Parathyroid adenoma (tissue), 2 donors: ENCODE results near the gene LRIG1.

Experiments
- H2AFZ ChIP-seq: fragments of 300-600 bp; sonication (generic); one replicate; pipeline ENCODE4 v1.7.0; 2017; ENCODE audit warnings: antibody characterized with exemption, mild to moderate bottlenecking
- H3K27ac ChIP-seq: fragments of 300-600 bp; sonication (generic); one replicate; pipeline ENCODE4 v1.7.0; 2017
- H3K27me3 ChIP-seq: fragments of 300-600 bp; sonication (generic); one replicate; pipeline ENCODE4 v1.7.0; 2017; ENCODE audit warnings: low read length; ENCODE audit not compliant: control insufficient read depth, insufficient read depth
- H3K36me3 ChIP-seq: fragments of 300-600 bp; sonication (generic); one replicate; pipeline ENCODE4 v1.7.0; 2017; ENCODE audit warnings: low read length; ENCODE audit not compliant: control insufficient read depth, insufficient read depth
- H3K4me1 ChIP-seq: fragments of 300-600 bp; sonication (generic); one replicate; pipeline ENCODE4 v1.7.0; 2017; ENCODE audit warnings: control low read depth
- H3K4me2 ChIP-seq: fragments of 300-600 bp; sonication (generic); one replicate; pipeline ENCODE4 v1.7.0; 2017; ENCODE audit warnings: low read length
- H3K4me3 ChIP-seq: fragments of 300-600 bp; sonication (generic); one replicate; pipeline ENCODE4 v1.7.0; 2017; ENCODE audit warnings: low read depth, low read length
- H3K79me2 ChIP-seq: fragments of 300-600 bp; sonication (generic); one replicate; pipeline ENCODE4 v1.7.0; 2017; ENCODE audit warnings: control low read depth
- H3K9ac ChIP-seq: fragments of 300-600 bp; sonication (generic); one replicate; pipeline ENCODE4 v1.7.0; 2017; ENCODE audit warnings: mild to moderate bottlenecking
- H3K9me3 ChIP-seq: fragments of 300-600 bp; sonication (generic); one replicate; pipeline ENCODE4 v1.7.0; 2017; ENCODE audit warnings: low read length; ENCODE audit not compliant: control insufficient read depth
- TF ChIP-seq, protein P1 (sequence below): fragments of 300-600 bp; sonication (generic); IDR thresholded peaks from one replicate; pipeline ENCODE4 v1.7.0; 2017; ENCODE audit warnings: antibody characterized with exemption, mild to moderate bottlenecking
- donor health status: primary hyperparathyroidism.

LRIG1 gene

DNA sequence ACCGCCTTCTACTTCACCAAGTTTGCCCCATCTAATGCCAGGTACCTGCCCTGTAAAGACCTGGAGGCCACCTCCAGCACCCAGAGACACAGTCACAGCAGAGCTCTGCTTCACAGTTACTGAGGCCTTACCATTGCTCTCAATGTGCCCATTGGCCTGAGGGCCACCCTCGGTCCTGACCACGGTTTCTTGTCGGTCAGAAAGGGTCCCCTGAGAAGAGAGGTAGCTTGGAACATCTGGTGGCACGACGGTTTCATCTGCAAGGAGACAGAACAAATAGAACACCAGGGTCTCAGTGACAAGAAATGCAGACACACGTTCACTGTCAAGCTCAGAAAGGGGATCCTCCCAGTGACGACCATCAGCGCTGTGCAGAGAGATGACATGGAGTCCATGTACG lies 118.7 kb downstream of the LRIG1 start:
- H3K9me3 ChIP-seq = no peaks in the 10 kb centered on the region
- H3K4me2 ChIP-seq = no peak overlapping the region
- H3K9ac ChIP-seq = no peak overlapping the region
- H3K36me3 ChIP-seq = no peaks in the 10 kb centered on the region
- TF ChIP-seq, protein P1, sequence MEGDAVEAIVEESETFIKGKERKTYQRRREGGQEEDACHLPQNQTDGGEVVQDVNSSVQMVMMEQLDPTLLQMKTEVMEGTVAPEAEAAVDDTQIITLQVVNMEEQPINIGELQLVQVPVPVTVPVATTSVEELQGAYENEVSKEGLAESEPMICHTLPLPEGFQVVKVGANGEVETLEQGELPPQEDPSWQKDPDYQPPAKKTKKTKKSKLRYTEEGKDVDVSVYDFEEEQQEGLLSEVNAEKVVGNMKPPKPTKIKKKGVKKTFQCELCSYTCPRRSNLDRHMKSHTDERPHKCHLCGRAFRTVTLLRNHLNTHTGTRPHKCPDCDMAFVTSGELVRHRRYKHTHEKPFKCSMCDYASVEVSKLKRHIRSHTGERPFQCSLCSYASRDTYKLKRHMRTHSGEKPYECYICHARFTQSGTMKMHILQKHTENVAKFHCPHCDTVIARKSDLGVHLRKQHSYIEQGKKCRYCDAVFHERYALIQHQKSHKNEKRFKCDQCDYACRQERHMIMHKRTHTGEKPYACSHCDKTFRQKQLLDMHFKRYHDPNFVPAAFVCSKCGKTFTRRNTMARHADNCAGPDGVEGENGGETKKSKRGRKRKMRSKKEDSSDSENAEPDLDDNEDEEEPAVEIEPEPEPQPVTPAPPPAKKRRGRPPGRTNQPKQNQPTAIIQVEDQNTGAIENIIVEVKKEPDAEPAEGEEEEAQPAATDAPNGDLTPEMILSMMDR = no peak
- H3K4me1 ChIP-seq = no peaks in the 10 kb centered on the region
- no peak overlapping the region for H3K27ac ChIP-seq
- H2AFZ ChIP-seq = no peak overlapping the region
- no peaks in the 10 kb centered on the region for H3K27me3 ChIP-seq
- no peak overlapping the region for H3K4me3 ChIP-seq
- H3K79me2 ChIP-seq = no peaks in the 10 kb centered on the region

DNA sequence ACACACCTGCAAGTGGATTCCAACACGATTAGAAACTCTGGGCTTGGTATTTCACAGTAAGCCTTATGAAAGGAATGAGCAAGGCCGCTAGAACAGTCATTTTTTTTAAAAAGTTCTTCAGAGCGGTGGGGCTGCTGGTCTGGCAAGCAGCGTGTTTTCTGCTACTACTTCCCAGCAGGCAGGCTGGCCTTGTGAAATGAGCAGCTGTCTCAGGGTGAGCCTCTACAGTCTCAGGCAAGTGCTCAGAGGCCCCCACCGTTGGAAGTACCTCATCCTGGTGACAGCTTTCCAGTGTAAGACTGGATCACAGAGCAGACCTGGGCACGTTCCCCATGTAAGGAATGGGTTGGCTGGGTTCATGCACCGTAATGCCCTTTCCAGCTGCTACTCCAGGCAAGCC lies 119.2 kb downstream of the LRIG1 start:
- Histone ChIP-seq H3K4me3 (no peak overlapping the region), H3K27me3 (no peaks in the 10 kb centered on the region), H3K4me2 (no peak overlapping the region), H3K79me2 (no peaks in the 10 kb centered on the region), H3K9me3 (no peaks in the 10 kb centered on the region), H2AFZ (no peak overlapping the region), H3K36me3 (no peaks in the 10 kb centered on the region), H3K9ac (no peak overlapping the region), H3K4me1 (no peaks in the 10 kb centered on the region), H3K27ac (no peak overlapping the region)
- TF ChIP-seq, protein P1 = no peak

DNA sequence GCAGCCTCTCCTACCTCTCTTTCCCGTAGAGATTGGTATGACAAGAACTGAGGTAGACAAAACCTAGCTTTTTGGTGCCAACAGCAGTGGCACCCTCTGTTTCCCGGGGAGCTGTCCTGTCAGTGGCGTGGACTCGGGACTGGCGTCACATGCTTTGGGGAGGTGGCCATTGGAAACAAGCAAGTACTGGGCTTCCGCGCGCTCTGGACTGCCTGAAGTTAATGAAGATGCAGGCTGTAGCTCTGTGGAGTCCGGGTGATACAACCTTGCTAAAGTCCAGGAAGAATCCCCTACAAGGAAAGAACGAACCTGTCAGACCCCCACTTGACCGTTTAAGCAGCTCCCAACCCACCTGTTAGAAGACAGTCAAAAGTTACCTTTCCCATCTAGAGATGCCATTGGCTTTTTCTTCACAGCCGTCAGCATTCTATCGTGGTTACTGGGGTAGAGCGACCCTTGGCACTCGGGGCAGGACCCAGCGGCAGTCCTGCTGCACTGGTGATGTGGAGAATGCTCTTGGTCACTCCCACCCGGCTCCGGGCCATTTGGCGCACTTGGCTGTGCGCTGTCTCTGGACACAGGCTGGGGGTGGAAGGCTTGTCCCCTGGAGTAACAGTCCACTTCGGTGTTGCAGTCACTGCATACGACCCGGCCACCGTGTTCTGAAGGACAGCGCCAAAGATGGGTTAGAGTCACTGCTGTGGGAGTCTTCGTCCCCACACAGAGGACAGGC lies 120.5 kb downstream of the LRIG1 start:
- H3K36me3 ChIP-seq = no peaks in the 10 kb centered on the region
- TF ChIP-seq, protein P1 = no peak

DNA sequence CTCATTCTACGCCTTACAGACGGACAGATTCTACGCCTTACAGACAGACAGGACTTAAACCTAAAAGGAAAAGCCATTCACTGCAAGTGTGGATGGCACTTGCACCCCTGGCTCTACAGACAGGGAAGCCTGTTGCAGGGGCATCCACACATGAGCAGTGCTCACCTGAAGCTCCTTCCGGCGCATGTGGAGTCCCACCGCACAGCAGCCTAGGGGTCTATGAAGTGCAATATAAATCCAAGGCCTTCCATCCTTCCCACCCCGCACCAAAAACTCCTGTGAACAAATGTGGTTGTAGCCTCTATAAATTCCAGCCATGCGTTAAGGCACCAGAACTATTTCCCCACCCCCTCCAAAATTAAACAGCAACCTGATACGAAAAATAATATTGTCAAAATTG lies 121.3 kb downstream of the LRIG1 start:
- H3K9ac ChIP-seq = no peak overlapping the region
- H3K79me2 ChIP-seq = no peaks in the 10 kb centered on the region
- no peak overlapping the region for H2AFZ ChIP-seq
- H3K4me1 ChIP-seq = no peaks in the 10 kb centered on the region
- no peak overlapping the region for H3K4me3 ChIP-seq
- no peaks in the 10 kb centered on the region for H3K36me3 ChIP-seq
- H3K9me3 ChIP-seq = no peaks in the 10 kb centered on the region
- H3K4me2 ChIP-seq = no peak overlapping the region
- TF ChIP-seq, protein P1 = no peak
- H3K27me3 ChIP-seq = no peaks in the 10 kb centered on the region
- no peak overlapping the region for H3K27ac ChIP-seq

More for the DNA sequence above, 120.5 kb downstream of the LRIG1 start:
- Histone ChIP-seq H3K9ac (no peak overlapping the region), H3K4me2 (no peak overlapping the region), H3K79me2 (no peaks in the 10 kb centered on the region), H2AFZ (no peak overlapping the region), H3K27me3 (no peaks in the 10 kb centered on the region), H3K27ac (no peak overlapping the region), H3K9me3 (no peaks in the 10 kb centered on the region), H3K4me3 (no peak overlapping the region), H3K4me1 (no peaks in the 10 kb centered on the region)

DNA sequence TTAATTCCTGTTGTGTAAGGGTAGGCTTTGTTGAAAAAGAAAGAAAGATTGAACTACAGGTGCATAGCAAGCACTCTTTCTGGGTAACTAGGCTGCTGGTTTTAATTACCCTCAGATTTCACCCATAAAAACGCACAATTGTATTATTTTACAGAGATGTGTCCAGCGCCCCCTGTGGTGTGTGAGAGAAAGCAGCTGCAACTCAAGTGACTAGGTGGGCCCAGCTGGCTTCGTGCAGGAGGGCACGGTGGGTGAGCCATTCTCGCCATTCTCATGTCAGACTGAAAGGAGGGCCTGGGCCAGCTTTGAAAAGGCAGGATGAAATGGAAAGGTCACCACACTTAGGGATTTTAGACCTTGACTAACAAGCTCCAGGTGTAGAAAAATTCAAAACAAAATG lies 122.6 kb downstream of the LRIG1 start:
- H3K9me3 ChIP-seq = no peaks in the 10 kb centered on the region
- no peaks in the 10 kb centered on the region for H3K79me2 ChIP-seq
- H3K36me3 ChIP-seq = no peaks in the 10 kb centered on the region
- no peak overlapping the region for H3K27ac ChIP-seq
- TF ChIP-seq, protein P1 = peak; percentile 45
- no peak overlapping the region for H3K4me2 ChIP-seq
- H3K4me3 ChIP-seq = no peak overlapping the region
- no peaks in the 10 kb centered on the region for H3K27me3 ChIP-seq
- H3K4me1 ChIP-seq = no peaks in the 10 kb centered on the region
- no peak overlapping the region for H2AFZ ChIP-seq
- no peak overlapping the region for H3K9ac ChIP-seq
